A673 (cell line): ENCODE measurements around the gene CXCL17. TPM values are rescaled to one million over a fixed set of nuclear protein-coding genes. Genes with fewer than 3 reads are reported as not detected.

Experiments used
- BruUV-seq: library from RNA; stranded (reverse); fragments of 400-500 nt; replicated peaks from 2 replicates; lab custom pipeline; 2021; lab: Mats Ljungman, UMichigan
- CTCF ChIA-PET: fragments of 300-600 bp; sonication (Branson Sonifier 250); formaldehyde crosslinking; loops from one replicate; lab custom pipeline; 2022; ENCODE audit warnings: antibody characterized with exemption; lab: Charles Lee
- POLR2A ChIA-PET: fragments of 300-600 bp; sonication (Branson Sonifier 250); formaldehyde crosslinking; loops from one replicate; lab custom pipeline; 2022; ENCODE audit warnings: antibody characterized with exemption; ENCODE audit not compliant: low non-redundant PET; lab: Charles Lee
- DNase-seq: peaks from one replicate; pipeline ENCODE4 v3.0.0-alpha.2; 2015; ENCODE audit warnings: low spot score
- H3K27ac ChIP-seq: fragments of 200-600 bp; sonication (generic); 2 replicates; pipeline ENCODE4 v1.5.1; 2016; ENCODE audit warnings: mixed run types, low read depth, mild to moderate bottlenecking, mixed read lengths, antibody characterized with exemption, low read length; ENCODE audit not compliant: poor library complexity, severe bottlenecking
- H3K27me3 ChIP-seq: fragments of 200-600 bp; sonication (generic); replicated peaks from 2 replicates; pipeline ENCODE4 v1.6.1; 2017; ENCODE audit warnings: mixed run types, low read depth, mild to moderate bottlenecking, mixed read lengths, antibody characterized with exemption, low read length; ENCODE audit not compliant: insufficient read depth, poor library complexity
- H3K36me3 ChIP-seq: fragments of 200-600 bp; sonication (generic); 2 replicates; pipeline ENCODE4 v1.6.1; 2016; ENCODE audit warnings: mixed run types, mild to moderate bottlenecking, mixed read lengths, antibody characterized with exemption, low read length; ENCODE audit not compliant: insufficient read depth, poor library complexity, severe bottlenecking
- H3K4me1 ChIP-seq: fragments of 200-600 bp; sonication (generic); 2 replicates; pipeline ENCODE4 v1.6.1; 2017; ENCODE audit warnings: mixed run types, mild to moderate bottlenecking, mixed read lengths, antibody characterized with exemption, low read length; ENCODE audit not compliant: insufficient read depth, poor library complexity, severe bottlenecking
- H3K4me3 ChIP-seq: fragments of 200-600 bp; sonication (generic); 2 replicates; pipeline ENCODE4 v1.5.1; 2016; ENCODE audit warnings: low read depth, mixed run types, mild to moderate bottlenecking, mixed read lengths, low read length; ENCODE audit not compliant: poor library complexity, severe bottlenecking
- H3K9me3 ChIP-seq: fragments of 200-600 bp; sonication (generic); 2 replicates; pipeline ENCODE4 v1.6.1; 2016; ENCODE audit warnings: mixed run types, low read depth, mild to moderate bottlenecking, mixed read lengths, antibody characterized with exemption, low read length; ENCODE audit not compliant: poor library complexity, severe bottlenecking
- CTCF ChIP-seq: fragments of 300-800, 200-600 bp; sonication (generic); conservative IDR thresholded peaks from 2 replicates; pipeline ENCODE4 v1.5.1; 2017; ENCODE audit warnings: low read depth, mild to moderate bottlenecking, antibody characterized with exemption, low read length, moderate library complexity, mixed read lengths
- EZH2 ChIP-seq: fragments of 200-600 bp; sonication (generic); IDR thresholded peaks from 2 replicates; pipeline ENCODE4 v1.6.1; 2017; ENCODE audit warnings: borderline replicate concordance, low read depth, mild to moderate bottlenecking, mixed read lengths, antibody characterized with exemption, low read length; ENCODE audit not compliant: poor library complexity, severe bottlenecking
- intact Hi-C: fragments of 100-400 bp; cut with micrococcal nuclease; formaldehyde crosslinking; loops from one replicate; pipeline ENCODE4 v1.10.0; 2022; ENCODE audit not compliant: unreplicated experiment
- total RNA-seq: library from RNA; stranded (reverse); gene quantifications from 2 replicates; pipeline ENCODE4 v1.2.3, GENCODE V29; 2021

CXCL17 gene
- total RNA-seq, 1 experiment from 2014 or later = not detected

GRCh38 chr19:42388851-42389489 lies 53.8 kb downstream of the CXCL17 start:
- no TSS peak for BruUV-seq
- TF ChIP-seq CTCF = no peak
- no peak for TF ChIP-seq EZH2
- H3K4me1 ChIP-seq = peaks cover 3% of the 10 kb centered on the region
- H3K27ac ChIP-seq = no peak overlapping the region
- H3K27me3 ChIP-seq = peaks cover 28% of the 10 kb centered on the region
- no peak for DNase-seq
- CTCF ChIA-PET = no interaction called here
- H3K36me3 ChIP-seq = no peaks in the 10 kb centered on the region
- intact Hi-C loops = no loop called here
- no peaks in the 10 kb centered on the region for H3K9me3 ChIP-seq
- H3K4me3 ChIP-seq = no peak overlapping the region
- POLR2A ChIA-PET = no interaction called here

GRCh38 chr19:42386974-42387707 lies 55.6 kb downstream of the CXCL17 start:
- peaks cover 27% of the 10 kb centered on the region for H3K27me3 ChIP-seq
- H3K4me3 ChIP-seq = peak overlapping the region; percentile 44
- H3K36me3 ChIP-seq = no peaks in the 10 kb centered on the region
- peak; percentile 55 for TF ChIP-seq CTCF
- no peak for TF ChIP-seq EZH2
- ChIA-PET CTCF (no interaction called here), POLR2A (no interaction called here)
- DNase-seq = peak; percentile 61
- H3K27ac ChIP-seq = no peak overlapping the region
- H3K4me1 ChIP-seq = peaks cover 3% of the 10 kb centered on the region
- no TSS peak for BruUV-seq
- intact Hi-C loops = no loop called here
- no peaks in the 10 kb centered on the region for H3K9me3 ChIP-seq

- ChIA-PET CTCF (no interaction called here), POLR2A (no interaction called here)
Observed at GRCh38 chr19:42380155-42380554, 62.6 kb downstream of the CXCL17 start.

More at GRCh38 chr19:42380155-42380554, 62.6 kb downstream of the CXCL17 start:
- Histone ChIP-seq H3K27me3 (no peaks in the 10 kb centered on the region), H3K27ac (no peak overlapping the region), H3K9me3 (no peaks in the 10 kb centered on the region), H3K36me3 (no peaks in the 10 kb centered on the region), H3K4me3 (no peak overlapping the region), H3K4me1 (no peaks in the 10 kb centered on the region)
- TF ChIP-seq CTCF (no peak), EZH2 (no peak)
- no TSS peak for BruUV-seq
- intact Hi-C loops = no loop called here
- DNase-seq = no peak

Other genes starting within 250 kb of the CXCL17 start
- 32.1 and 35.2 TPM in 2 replicates for gene DEDD2, start 225.3 kb downstream of the CXCL17 start, total RNA-seq
- 17.4 and 21.3 TPM in 2 replicates for gene ZNF526, start 222.6 kb downstream of the CXCL17 start, total RNA-seq
- gene GSK3A, start 200.3 kb downstream of the CXCL17 start, total RNA-seq = 67.8 and 70.1 TPM in 2 replicates
- 149 and 164 TPM in 2 replicates for gene ERF, start 187.8 kb downstream of the CXCL17 start, total RNA-seq
- gene CIC, start 173.7 kb downstream of the CXCL17 start, total RNA-seq = 75.8 and 80.3 TPM in 2 replicates
- gene PRR19, start 140.8 kb downstream of the CXCL17 start, total RNA-seq = 2.5 and 3.6 TPM in 2 replicates
- 151 and 166 TPM in 2 replicates for gene PAFAH1B3, start 140.3 kb downstream of the CXCL17 start, total RNA-seq
- 4.9 and 5.7 TPM in 2 replicates for gene TMEM145, start 129.6 kb downstream of the CXCL17 start, total RNA-seq
- gene MEGF8, start 117.3 kb downstream of the CXCL17 start, total RNA-seq = 28.5 and 33.6 TPM in 2 replicates
- gene CNFN, start 52.6 kb downstream of the CXCL17 start, total RNA-seq = not detected in 2 replicates
- gene LIPE, start 15.6 kb downstream of the CXCL17 start, total RNA-seq = 6.8 and 7.6 TPM in 2 replicates
- gene CEACAM1, start 85.5 kb upstream of the CXCL17 start, total RNA-seq = 0.22 and 0.64 TPM in 2 replicates
- not detected in 2 replicates for gene CEACAM8, start 152.0 kb upstream of the CXCL17 start, total RNA-seq